Adipocyte (in vitro differentiated cells): Measurements from ENCODE around the gene CYP26B1.

Source experiments
- DNase-seq: peaks from one replicate; pipeline ENCODE4 v3.0.0-alpha.2; 2015; ENCODE audit warnings: low read depth
- H3K27me3 ChIP-seq: replicated peaks from 2 replicates; pipeline ENCODE4 v1.7.0; 2013; ENCODE audit warnings: mild to moderate bottlenecking, low read length, moderate library complexity; ENCODE audit not compliant: control insufficient read depth, insufficient read depth
- H3K36me3 ChIP-seq: 2 replicates; pipeline ENCODE4 v1.7.0; 2013; ENCODE audit warnings: low read length, mild to moderate bottlenecking, moderate library complexity; ENCODE audit not compliant: control insufficient read depth, insufficient read depth, severe bottlenecking
- H3K4me1 ChIP-seq: 2 replicates; pipeline ENCODE4 v1.7.0; 2013; ENCODE audit warnings: mild to moderate bottlenecking, low read length, moderate library complexity; ENCODE audit not compliant: control insufficient read depth, insufficient read depth
- H3K4me3 ChIP-seq: 2 replicates; pipeline ENCODE4 v1.7.0; 2013; ENCODE audit warnings: mild to moderate bottlenecking, low read length, moderate library complexity
- H3K9ac ChIP-seq: 2 replicates; pipeline ENCODE4 v1.7.0; 2013; ENCODE audit warnings: mild to moderate bottlenecking, low read length, moderate library complexity
- H3K9me3 ChIP-seq: 2 replicates; pipeline ENCODE4 v1.7.0; 2013; ENCODE audit warnings: mild to moderate bottlenecking, low read length, moderate library complexity; ENCODE audit not compliant: control insufficient read depth

The CYP26B1 gene

GRCh38 chr2:72112981-72113846, 34.4 kb downstream of the CYP26B1 start:
- Histone ChIP-seq H3K4me3 (no peak overlapping the region), H3K9me3 (peaks cover 6% of the 10 kb centered on the region), H3K9ac (no peak overlapping the region), H3K4me1 (peaks cover 31% of the 10 kb centered on the region), H3K36me3 (no peaks in the 10 kb centered on the region), H3K27me3 (no peaks in the 10 kb centered on the region)
- no peak for DNase-seq

- peak; percentile 52 for DNase-seq
- peaks cover 35% of the 10 kb centered on the region for H3K4me1 ChIP-seq
- peaks cover 5% of the 10 kb centered on the region for H3K9me3 ChIP-seq
- H3K4me3 ChIP-seq: no peak overlapping the region
- H3K9ac ChIP-seq: no peak overlapping the region
- H3K27me3 ChIP-seq: no peaks in the 10 kb centered on the region
- no peaks in the 10 kb centered on the region for H3K36me3 ChIP-seq
Measured at GRCh38 chr2:72112401-72112800, 35.3 kb downstream of the CYP26B1 start.

GRCh38 chr2:72111061-72111460, 36.6 kb downstream of the CYP26B1 start:
- DNase-seq: no peak
- H3K4me3 ChIP-seq: no peak overlapping the region
- no peaks in the 10 kb centered on the region for H3K36me3 ChIP-seq
- no peaks in the 10 kb centered on the region for H3K9me3 ChIP-seq
- H3K27me3 ChIP-seq: no peaks in the 10 kb centered on the region
- no peak overlapping the region for H3K9ac ChIP-seq
- H3K4me1 ChIP-seq: peaks cover 37% of the 10 kb centered on the region

- H3K9me3 ChIP-seq: no peaks in the 10 kb centered on the region
- peaks cover 26% of the 10 kb centered on the region for H3K4me1 ChIP-seq
- H3K36me3 ChIP-seq: no peaks in the 10 kb centered on the region
- no peaks in the 10 kb centered on the region for H3K27me3 ChIP-seq
- H3K9ac ChIP-seq: no peak overlapping the region
- DNase-seq: no peak
- H3K4me3 ChIP-seq: no peak overlapping the region
Measured at GRCh38 chr2:72109904-72110303, 37.8 kb downstream of the CYP26B1 start.

GRCh38 chr2:72109291-72109690, 38.4 kb downstream of the CYP26B1 start:
- Histone ChIP-seq H3K4me3 (no peak overlapping the region), H3K9ac (no peak overlapping the region), H3K4me1 (peaks cover 23% of the 10 kb centered on the region), H3K9me3 (no peaks in the 10 kb centered on the region), H3K36me3 (no peaks in the 10 kb centered on the region), H3K27me3 (no peaks in the 10 kb centered on the region)
- DNase-seq: no peak

- no peaks in the 10 kb centered on the region for H3K9me3 ChIP-seq
- H3K4me3 ChIP-seq: no peak overlapping the region
- peaks cover 3% of the 10 kb centered on the region for H3K27me3 ChIP-seq
Measured at GRCh38 chr2:72108121-72108520, 39.5 kb downstream of the CYP26B1 start.

GRCh38 chr2:72106978-72107377, 40.7 kb downstream of the CYP26B1 start:
- Histone ChIP-seq H3K27me3 (peaks cover 4% of the 10 kb centered on the region), H3K4me3 (no peak overlapping the region), H3K9me3 (no peaks in the 10 kb centered on the region), H3K9ac (no peak overlapping the region), H3K36me3 (no peaks in the 10 kb centered on the region), H3K4me1 (peaks cover 18% of the 10 kb centered on the region)
- no peak for DNase-seq

More at GRCh38 chr2:72108121-72108520, 39.5 kb downstream of the CYP26B1 start:
- peak; percentile 54 for DNase-seq
- Histone ChIP-seq H3K4me1 (peaks cover 23% of the 10 kb centered on the region), H3K9ac (no peak overlapping the region), H3K36me3 (no peaks in the 10 kb centered on the region)

GRCh38 chr2:72104821-72105588, 42.7 kb downstream of the CYP26B1 start:
- Histone ChIP-seq H3K27me3 (peaks cover 4% of the 10 kb centered on the region), H3K4me3 (no peak overlapping the region), H3K4me1 (peaks cover 19% of the 10 kb centered on the region), H3K36me3 (no peaks in the 10 kb centered on the region), H3K9me3 (no peaks in the 10 kb centered on the region), H3K9ac (no peak overlapping the region)
- DNase-seq: no peak

- DNase-seq: no peak
- Histone ChIP-seq H3K27me3 (peaks cover 4% of the 10 kb centered on the region), H3K9ac (no peak overlapping the region), H3K9me3 (no peaks in the 10 kb centered on the region), H3K4me3 (no peak overlapping the region), H3K4me1 (peaks cover 29% of the 10 kb centered on the region), H3K36me3 (no peaks in the 10 kb centered on the region)
Measured at GRCh38 chr2:72103690-72104089, 44.0 kb downstream of the CYP26B1 start.

- Histone ChIP-seq H3K4me1 (peaks cover 24% of the 10 kb centered on the region), H3K9ac (no peak overlapping the region), H3K27me3 (peaks cover 4% of the 10 kb centered on the region), H3K9me3 (no peaks in the 10 kb centered on the region), H3K4me3 (no peak overlapping the region), H3K36me3 (no peaks in the 10 kb centered on the region)
- DNase-seq: no peak
Measured at GRCh38 chr2:72103161-72103560, 44.5 kb downstream of the CYP26B1 start.

GRCh38 chr2:72098935-72099334, 48.7 kb downstream of the CYP26B1 start:
- H3K9me3 ChIP-seq: no peaks in the 10 kb centered on the region
- H3K4me3 ChIP-seq: no peak overlapping the region
- peaks cover 4% of the 10 kb centered on the region for H3K27me3 ChIP-seq
- peaks cover 13% of the 10 kb centered on the region for H3K4me1 ChIP-seq
- no peak for DNase-seq
- no peak overlapping the region for H3K9ac ChIP-seq
- H3K36me3 ChIP-seq: no peaks in the 10 kb centered on the region
